HG02571 (cell line): ENCODE results near the gene FOXC1.

Source experiments
- ATAC-seq: cut with Tn5 transposase; IDR thresholded peaks from one replicate; pipeline ENCODE4 v1.9.1; 2021; ENCODE audit warnings: mild to moderate bottlenecking, moderate library complexity; ENCODE audit not compliant: unreplicated experiment

The FOXC1 gene

GRCh38 chr6:1598886-1599285 is 10.8 kb upstream of the FOXC1 start:
- no peak for ATAC-seq

GRCh38 chr6:1599469-1599868 is 10.2 kb upstream of the FOXC1 start:
- ATAC-seq: no peak

GRCh38 chr6:1600063-1600763 is 9.5 kb upstream of the FOXC1 start:
- ATAC-seq: no peak

- no peak for ATAC-seq
Measured at GRCh38 chr6:1600764-1601157, 9.0 kb upstream of the FOXC1 start.

GRCh38 chr6:1601158-1602048 is 8.3 kb upstream of the FOXC1 start:
- no peak for ATAC-seq

GRCh38 chr6:1602049-1602713 is 7.5 kb upstream of the FOXC1 start:
- ATAC-seq: no peak

- no peak for ATAC-seq
Measured at GRCh38 chr6:1603708-1604107, 6.0 kb upstream of the FOXC1 start.

GRCh38 chr6:1604158-1605003 is 5.3 kb upstream of the FOXC1 start:
- no peak for ATAC-seq

GRCh38 chr6:1605004-1605892 is 4.5 kb upstream of the FOXC1 start:
- no peak for ATAC-seq

GRCh38 chr6:1605893-1606779 is 3.6 kb upstream of the FOXC1 start:
- ATAC-seq: no peak

GRCh38 chr6:1606780-1607515 is 2.8 kb upstream of the FOXC1 start:
- ATAC-seq: no peak

GRCh38 chr6:1607516-1608221 is 2.0 kb upstream of the FOXC1 start:
- ATAC-seq: no peak

- ATAC-seq: no peak
Measured at GRCh38 chr6:1608222-1609040, 1.3 kb upstream of the FOXC1 start.

- no peak for ATAC-seq
Measured at GRCh38 chr6:1609041-1609647, 571 bp upstream of the FOXC1 start.

- peak; percentile 5 for ATAC-seq
Measured at GRCh38 chr6:1610497-1611321, 994 bp downstream of the FOXC1 start.

GRCh38 chr6:1611322-1611571 is 1.5 kb downstream of the FOXC1 start:
- no peak for ATAC-seq
